CD14-positive monocyte (primary cell): Measurements from ENCODE around the gene TMEM26. TPM values are rescaled to one million over a fixed set of nuclear protein-coding genes. Genes with fewer than 3 reads are reported as not detected.

Source experiments
- DNase-seq, 3 donors: peaks; one replicate each; pipeline ENCODE4 v3.0.0-alpha.2; 2011 to 2022
- H2AFZ ChIP-seq: 2 replicates; pipeline ENCODE4 v1.6.0; 2012; ENCODE audit warnings: mild to moderate bottlenecking, low read depth, low read length, inconsistent platforms; ENCODE audit not compliant: insufficient read depth, poor library complexity, severe bottlenecking
- H3K27ac ChIP-seq, 2 donors: 1 replicate in 1 of 2; 2 replicates in 1 of 2; pipeline ENCODE4 v1.5.1; 2012 to 2013; ENCODE audit warnings: low read length in 2 of 2, control low read depth in 1 of 2, inconsistent platforms in 1 of 2, low read depth in 1 of 2, mild to moderate bottlenecking in 1 of 2
- H3K27me3 ChIP-seq, 2 donors: one replicate each; pipeline versions ENCODE4 v1.6.0 to v1.6.1; 2011 to 2013; ENCODE audit warnings: low read length in 2 of 2; ENCODE audit not compliant: control insufficient read depth in 2 of 2, insufficient read depth in 2 of 2
- H3K36me3 ChIP-seq, 2 donors: replicated peaks in 1 of 2; 1 replicate in 1 of 2; 2 replicates in 1 of 2; pipeline versions ENCODE4 v1.5.1 to v1.6.1; 2012 to 2013; ENCODE audit warnings: low read length in 2 of 2, control low read depth in 1 of 2, inconsistent platforms in 1 of 2, mild to moderate bottlenecking in 1 of 2; ENCODE audit not compliant: insufficient read depth in 2 of 2, control insufficient read depth in 1 of 2
- H3K4me1 ChIP-seq, 2 donors: 1 replicate in 1 of 2; 2 replicates in 1 of 2; pipeline versions ENCODE4 v1.5.1 to v1.6.1; 2012 to 2013; ENCODE audit warnings: low read length in 2 of 2, control low read depth in 1 of 2, inconsistent platforms in 1 of 2, mild to moderate bottlenecking in 1 of 2, moderate library complexity in 1 of 2; ENCODE audit not compliant: insufficient read depth in 2 of 2, control insufficient read depth in 1 of 2
- H3K4me2 ChIP-seq: replicated peaks from 2 replicates; pipeline ENCODE3; 2012; ENCODE audit warnings: low read length, moderate library complexity, mild to moderate bottlenecking; ENCODE audit not compliant: poor library complexity, severe bottlenecking; ENCODE audit errors: extremely low read depth
- H3K4me3 ChIP-seq, 3 experiments: fragments of 200-600 bp in 1 of 3; sonication (generic) in 1 of 3; replicated peaks in 1 of 3; 1 replicate in 2 of 3; 2 replicates in 1 of 3; pipeline ENCODE4 v1.5.1; 2011 to 2013; ENCODE audit warnings: low read length in 3 of 3, mild to moderate bottlenecking in 3 of 3, control low read depth in 2 of 3, low read depth in 2 of 3, inconsistent platforms in 1 of 3, moderate library complexity in 1 of 3
- H3K79me2 ChIP-seq: 2 replicates; pipeline ENCODE4 v1.6.0; 2012; ENCODE audit warnings: mild to moderate bottlenecking, control low read depth, inconsistent platforms, low read length, moderate library complexity; ENCODE audit not compliant: insufficient read depth
- H3K9ac ChIP-seq: 2 replicates; pipeline ENCODE4 v1.6.0; 2017; ENCODE audit warnings: low read length, mild to moderate bottlenecking; ENCODE audit not compliant: insufficient read depth, poor library complexity, severe bottlenecking
- H3K9me3 ChIP-seq, 2 donors: replicated peaks in 1 of 2; 1 replicate in 1 of 2; 2 replicates in 1 of 2; pipeline versions ENCODE4 v1.5.1 to v1.6.1; 2012 to 2013; ENCODE audit warnings: low read length in 2 of 2, control low read depth in 1 of 2; ENCODE audit not compliant: control insufficient read depth in 1 of 2, insufficient read depth in 1 of 2
- H4K20me1 ChIP-seq: 2 replicates; pipeline ENCODE4 v1.6.0; 2012; ENCODE audit warnings: mild to moderate bottlenecking, low read length, control low read depth, moderate library complexity; ENCODE audit not compliant: insufficient read depth
- H3K27ac Mint-ChIP-seq, 7 donors: one replicate each; pipeline ENCODE4 v1.8.0; 2020; ENCODE audit warnings: mild to moderate bottlenecking in 7 of 7, mixed read lengths in 7 of 7, moderate library complexity in 6 of 7, inconsistent platforms in 2 of 7
- H3K27me3 Mint-ChIP-seq, 3 donors: one replicate each; pipeline ENCODE4 v1.8.0; 2021 to 2022; ENCODE audit warnings: low read depth in 3 of 3, mild to moderate bottlenecking in 3 of 3, mixed read lengths in 3 of 3, moderate library complexity in 3 of 3, inconsistent platforms in 1 of 3
- H3K36me3 Mint-ChIP-seq, 2 donors: one replicate each; pipeline ENCODE4 v1.8.0; 2020; ENCODE audit warnings: mixed read lengths in 2 of 2, inconsistent platforms in 1 of 2, mild to moderate bottlenecking in 1 of 2
- H3K4me1 Mint-ChIP-seq: one replicate; pipeline ENCODE4 v1.8.0; 2020; ENCODE audit warnings: mild to moderate bottlenecking, mixed read lengths
- H3K4me3 Mint-ChIP-seq, 2 donors: one replicate each; pipeline ENCODE4 v1.8.0; 2020; ENCODE audit warnings: mild to moderate bottlenecking in 2 of 2, mixed read lengths in 2 of 2, moderate library complexity in 1 of 2
- H3K9me3 Mint-ChIP-seq, 7 donors: one replicate each; pipeline ENCODE4 v1.8.0; 2020 to 2022; ENCODE audit warnings: mixed read lengths in 7 of 7, mild to moderate bottlenecking in 6 of 7, moderate library complexity in 6 of 7, inconsistent platforms in 2 of 7
- WGBS: methylation state at CpG from one replicate; pipeline ENCODE4 v1.1.5; 2013; ENCODE audit warnings: missing lambda C conversion rate; ENCODE audit not compliant: insufficient coverage; 5-methylcytosine and 5-hydroxymethylcytosine counted together
- intact Hi-C, 2 donors: fragments of 100-400 bp; cut with micrococcal nuclease; formaldehyde crosslinking; loops; one replicate each; pipeline versions ENCODE4 v1.15.0 to v1.15.1; 2023
- polyA plus RNA-seq, 3 donors: library from polyadenylated mRNA; depleted of rRNA in 1 of 3; unstranded in 2 of 3; stranded (reverse) in 1 of 3; fragments of 300-500 nt in 2 of 3; fragments of >200 nt in 1 of 3; fragmentation: Illumina TruSeq in 2 of 3; gene quantifications; 1 replicate in 2 of 3; 2 replicates in 1 of 3; pipeline ENCODE4 v1.2.3, GENCODE V29; 2012 to 2021
- TF ChIP-seq, protein P1 (sequence below): fragments of 200-600 bp; IDR thresholded peaks from one replicate; pipeline ENCODE4 v1.8.0; 2022; ENCODE audit warnings: antibody characterized with exemption, mild to moderate bottlenecking

The TMEM26 gene
- polyA plus RNA-seq, 3 donors = not detected

DNA sequence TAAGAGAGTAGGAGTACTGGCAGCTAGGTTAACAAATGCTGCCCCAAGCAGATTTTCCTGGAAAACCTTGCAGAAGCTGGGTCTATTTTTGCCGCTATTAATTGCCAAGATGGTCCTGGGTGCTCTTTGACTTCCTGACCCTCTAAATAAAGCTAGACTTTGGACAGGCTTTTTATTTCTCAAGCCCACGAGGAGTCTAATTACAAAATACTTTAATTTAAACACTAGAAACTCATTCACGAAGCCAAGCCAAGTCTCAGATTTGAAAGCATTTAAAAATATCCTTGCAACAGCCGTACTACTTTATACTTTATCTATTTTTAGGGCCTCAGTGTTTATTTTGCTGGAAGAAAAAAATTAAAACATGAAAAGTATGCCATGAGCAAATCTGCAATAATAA lies 45.1 kb downstream of the TMEM26 start:
- H3K4me3 Mint-ChIP-seq = no peak overlapping the region
- Histone ChIP-seq H2AFZ (no peak overlapping the region), H3K9me3 (peaks cover 0 to 8% of the 10 kb centered on the region in 2 donors), H3K27me3 (no peaks in the 10 kb centered on the region), H3K36me3 (no peaks in the 10 kb centered on the region), H3K27ac (no peak overlapping the region), H3K4me2 (no peak overlapping the region), H3K4me1 (no peaks in the 10 kb centered on the region), H4K20me1 (no peaks in the 10 kb centered on the region), H3K79me2 (no peaks in the 10 kb centered on the region), H3K9ac (no peak overlapping the region), H3K4me3 (no peak overlapping the region)
- intact Hi-C loops = loop anchor here in 1 of 2 donors (10.0 kb wide), 1 partner anchor 603 kb away; no protein-coding TSS in a partner anchor
- peaks cover 0 to 6% (median 3%) of the 10 kb centered on the region in 7 donors for H3K9me3 Mint-ChIP-seq
- H3K4me1 Mint-ChIP-seq = no peaks in the 10 kb centered on the region
- 100% methylated on average over 1 of the region's 4 CpGs for WGBS
- H3K36me3 Mint-ChIP-seq = no peaks in the 10 kb centered on the region
- no peaks in the 10 kb centered on the region for H3K27me3 Mint-ChIP-seq
- no peak for DNase-seq
- H3K27ac Mint-ChIP-seq = no peak overlapping the region
- TF ChIP-seq, protein P1, sequence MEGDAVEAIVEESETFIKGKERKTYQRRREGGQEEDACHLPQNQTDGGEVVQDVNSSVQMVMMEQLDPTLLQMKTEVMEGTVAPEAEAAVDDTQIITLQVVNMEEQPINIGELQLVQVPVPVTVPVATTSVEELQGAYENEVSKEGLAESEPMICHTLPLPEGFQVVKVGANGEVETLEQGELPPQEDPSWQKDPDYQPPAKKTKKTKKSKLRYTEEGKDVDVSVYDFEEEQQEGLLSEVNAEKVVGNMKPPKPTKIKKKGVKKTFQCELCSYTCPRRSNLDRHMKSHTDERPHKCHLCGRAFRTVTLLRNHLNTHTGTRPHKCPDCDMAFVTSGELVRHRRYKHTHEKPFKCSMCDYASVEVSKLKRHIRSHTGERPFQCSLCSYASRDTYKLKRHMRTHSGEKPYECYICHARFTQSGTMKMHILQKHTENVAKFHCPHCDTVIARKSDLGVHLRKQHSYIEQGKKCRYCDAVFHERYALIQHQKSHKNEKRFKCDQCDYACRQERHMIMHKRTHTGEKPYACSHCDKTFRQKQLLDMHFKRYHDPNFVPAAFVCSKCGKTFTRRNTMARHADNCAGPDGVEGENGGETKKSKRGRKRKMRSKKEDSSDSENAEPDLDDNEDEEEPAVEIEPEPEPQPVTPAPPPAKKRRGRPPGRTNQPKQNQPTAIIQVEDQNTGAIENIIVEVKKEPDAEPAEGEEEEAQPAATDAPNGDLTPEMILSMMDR = no peak

- Histone ChIP-seq H3K4me2 (no peak overlapping the region), H3K79me2 (no peaks in the 10 kb centered on the region), H3K9ac (no peak overlapping the region), H3K4me1 (no peaks in the 10 kb centered on the region), H3K27ac (no peak overlapping the region), H3K36me3 (no peaks in the 10 kb centered on the region), H3K4me3 (no peak overlapping the region), H4K20me1 (no peaks in the 10 kb centered on the region), H3K9me3 (peaks cover 0 to 8% of the 10 kb centered on the region in 2 donors), H2AFZ (no peak overlapping the region), H3K27me3 (no peaks in the 10 kb centered on the region)
- TF ChIP-seq, protein P1 = no peak
- Mint-ChIP-seq H3K4me3 (no peak overlapping the region), H3K9me3 (peaks cover 0 to 6% (median 3%) of the 10 kb centered on the region in 7 donors), H3K27ac (no peak overlapping the region), H3K4me1 (no peaks in the 10 kb centered on the region), H3K27me3 (no peaks in the 10 kb centered on the region), H3K36me3 (no peaks in the 10 kb centered on the region)
- intact Hi-C loops = loop anchor here in 1 of 2 donors (10.0 kb wide), 1 partner anchor 602 kb away; no protein-coding TSS in a partner anchor
- no CpG with 5 or more reads among the region's 3 CpGs for WGBS
- no peak for DNase-seq
Measured at GRCh38 chr10:61406736-61407135, 46.4 kb downstream of the TMEM26 start.
